HepG2 (cell line): ENCODE data around the gene AKIP1. TPM values are rescaled to one million over a fixed set of nuclear protein-coding genes. Genes with fewer than 3 reads are reported as not detected.

Experiments
- ATAC-seq: fragments of 200-7000 bp; cut with Tn5 transposase; 3 replicates; pipeline ENCODE4 v1.9.1; 2020; ENCODE audit warnings: mild to moderate bottlenecking, moderate library complexity
- BruUV-seq: library from RNA; stranded (reverse); fragments of 400-500 nt; replicated peaks from 2 replicates; lab custom pipeline; 2021; lab: Mats Ljungman, UMichigan
- CTCF ChIA-PET: fragments of 300-600 bp; formaldehyde crosslinking; extraction: SDS; loops from one replicate; lab custom pipeline; 2021; ENCODE audit warnings: low total read pairs, inconsistent platforms, low intra/inter-chr PET ratio; lab: Yijun Ruan, JAX
- POLR2A ChIA-PET: fragments of 350-600 bp; sonication (Branson Sonifier 250); formaldehyde crosslinking; loops from one replicate; lab custom pipeline; 2020; ENCODE audit warnings: antibody characterized with exemption, inconsistent platforms; lab: Yijun Ruan, JAX
- DNase-seq: peaks from one replicate; pipeline ENCODE4 v3.0.0-alpha.2; 2015; ENCODE audit warnings: low spot score
- FAIRE-seq: peaks from 3 replicates; lab custom pipeline; 2011; peaks lifted over from hg19 to GRCh38; lab: Jason Lieb, UNC
- H2AFZ ChIP-seq: one replicate; pipeline ENCODE4 v1.6.1; 2011; ENCODE audit warnings: low read length, inconsistent platforms
- H3K27ac ChIP-seq: fragments of 300-600 bp; 3 replicates; pipeline ENCODE4 v1.8.0; 2011; ENCODE audit warnings: mixed run types, mild to moderate bottlenecking, mixed read lengths, low read length, inconsistent platforms; ENCODE audit not compliant: insufficient read depth; ENCODE audit errors: extremely low read length
- H3K27me3 ChIP-seq, 2 experiments: fragments of 200-600 bp in 1 of 2; 2 replicates in 1 of 2; 3 replicates in 1 of 2; pipeline versions ENCODE4 v1.6.0 to v1.8.0; 2011; ENCODE audit warnings: low read length in 2 of 2, mild to moderate bottlenecking in 2 of 2, moderate library complexity in 2 of 2, inconsistent platforms in 1 of 2; ENCODE audit not compliant: insufficient read depth in 2 of 2, control insufficient read depth in 1 of 2
- H3K36me3 ChIP-seq, 2 experiments: fragments of 200-600 bp in 1 of 2; replicated peaks in 1 of 2; 2 replicates in 1 of 2; 3 replicates in 1 of 2; pipeline versions ENCODE4 v1.5.1 to v1.8.0; 2011; ENCODE audit warnings: low read length in 2 of 2, inconsistent platforms in 1 of 2; ENCODE audit not compliant: insufficient read depth in 2 of 2, control insufficient read depth in 1 of 2
- H3K4me1 ChIP-seq: 2 replicates; pipeline ENCODE4 v1.5.1; 2012; ENCODE audit warnings: low read length, inconsistent platforms; ENCODE audit not compliant: insufficient read depth
- H3K4me2 ChIP-seq: 2 replicates; pipeline ENCODE4 v1.6.0; 2011; ENCODE audit warnings: low read depth, low read length, inconsistent platforms
- H3K4me3 ChIP-seq, 3 experiments: fragments of 200-600 bp in 1 of 3; sonication (generic), shearing (Covaris generic) in 1 of 3; replicated peaks in 1 of 3; 2 replicates each; pipeline ENCODE4 v1.5.1; 2011 to 2016; ENCODE audit warnings: low read length in 3 of 3, inconsistent platforms in 2 of 3, low read depth in 2 of 3, mild to moderate bottlenecking in 2 of 3, control low read depth in 1 of 3, mixed read lengths in 1 of 3; ENCODE audit not compliant: insufficient read depth in 1 of 3
- H3K79me2 ChIP-seq: one replicate; pipeline ENCODE4 v1.6.1; 2011; ENCODE audit warnings: low read length, inconsistent platforms; ENCODE audit not compliant: insufficient read depth
- H3K9ac ChIP-seq: 2 replicates; pipeline ENCODE4 v1.6.0; 2011; ENCODE audit warnings: mild to moderate bottlenecking, low read depth, low read length, inconsistent platforms; ENCODE audit not compliant: insufficient read depth
- H3K9me3 ChIP-seq: 2 replicates; pipeline ENCODE4 v1.5.1; 2012; ENCODE audit warnings: mild to moderate bottlenecking, low read length
- H4K20me1 ChIP-seq: 2 replicates; pipeline ENCODE4 v1.6.0; 2011; ENCODE audit warnings: inconsistent platforms, mild to moderate bottlenecking, low read length, moderate library complexity; ENCODE audit not compliant: insufficient read depth
- ARID4A ChIP-seq: sonication (generic); formaldehyde crosslinking; IDR thresholded peaks from 2 replicates; pipeline ENCODE4 v1.5.0; 2020; ENCODE audit warnings: mild to moderate bottlenecking, missing genetic modification reagents, borderline replicate concordance
- JUND ChIP-seq: sonication (generic); formaldehyde crosslinking; IDR thresholded peaks from 2 replicates; pipeline ENCODE4 v1.8.0; 2022; ENCODE audit warnings: mild to moderate bottlenecking, missing genetic modification reagents
- KDM4B ChIP-seq: sonication (generic); formaldehyde crosslinking; IDR thresholded peaks from 2 replicates; pipeline ENCODE4 v1.4.0; 2020; ENCODE audit warnings: missing genetic modification reagents
- MED8 ChIP-seq: sonication (generic); formaldehyde crosslinking; IDR thresholded peaks from 2 replicates; pipeline ENCODE4 v1.8.1; 2023; ENCODE audit warnings: mild to moderate bottlenecking, missing genetic modification reagents; ENCODE audit not compliant: insufficient replicate concordance
- NR3C1 ChIP-seq: sonication (generic); formaldehyde crosslinking; IDR thresholded peaks from 2 replicates; pipeline ENCODE4 v1.4.0; 2020; ENCODE audit warnings: missing genetic modification reagents
- WGBS: methylation state at CpG from one replicate; pipeline ENCODE4 v1.1.6; 2017; ENCODE audit warnings: low lambda C conversion rate; 5-methylcytosine and 5-hydroxymethylcytosine counted together
- in situ Hi-C: cut with HindIII; loops from 2 replicates; pipeline ENCODE4 v1.10.0; 2017; ENCODE audit warnings: low pct_unique_long_range_greater_than_20kb; ENCODE audit not compliant: extremely low pct_ligation_motif_present
- intact Hi-C: fragments of 100-400 bp; cut with micrococcal nuclease; formaldehyde crosslinking; loops from one replicate; pipeline ENCODE4 v1.10.0; 2022; ENCODE audit not compliant: unreplicated experiment
- polyA plus RNA-seq, 8 experiments: library from polyadenylated mRNA; depleted of rRNA in 3 of 8; stranded (reverse) in 7 of 8; unstranded in 1 of 8; fragments of >200 nt; fragmentation: Illumina TruSeq in 4 of 8; extraction: Trizol in 4 of 8; gene quantifications; 2 replicates each; pipeline versions ENCODE4 v1.2.1 to v1.2.3, GENCODE V29; 2011 to 2016; ENCODE audit warnings: low read depth in 4 of 8, missing spikeins in 1 of 8, mixed read lengths in 1 of 8; ENCODE audit not compliant: insufficient read depth in 1 of 8
- total RNA-seq, 5 experiments: library from RNA; depleted of rRNA; stranded (reverse); fragments of >200 nt; fragmentation: Illumina TruSeq; extraction: Trizol; gene quantifications; 2 replicates each; pipeline ENCODE4 v1.2.3, GENCODE V29; 2016; ENCODE audit warnings: low read depth in 1 of 5

The AKIP1 gene
- total and polyA plus RNA-seq, 2 of the 13 experiments (the other 11 are each of a cell fraction or from before 2014, with no cell fraction given) = 10.0 to 20.3 TPM

- TSS peak; percentile 44 for BruUV-seq
- Histone ChIP-seq H3K9me3 (no peaks in the 10 kb centered on the region), H4K20me1 (no peaks in the 10 kb centered on the region), H3K4me1 (peaks cover 19% of the 10 kb centered on the region), H2AFZ (no peak overlapping the region), H3K79me2 (peaks cover 13% of the 10 kb centered on the region), H3K27ac (no peak overlapping the region), H3K4me2 (peak overlapping the region; percentile 84; the same call in 1 of the 2 replicates), H3K27me3 (no peaks in the 10 kb centered on the region), H3K36me3 (no peaks in the 10 kb centered on the region), H3K9ac (peak overlapping the region; percentile 86; the same call in 1 of the 2 replicates), H3K4me3 (peak overlapping the region in 2 of 3 experiments; percentile 86 to 93; a peak in 2 of 6 replicates)
- CTCF ChIA-PET = no interaction called here
- no peak for FAIRE-seq
- TF ChIP-seq MED8 = no peak
- TF ChIP-seq ARID4A (CRISPR knock-in tag) = no peak
- no peak for TF ChIP-seq KDM4B
- no peak for TF ChIP-seq JUND (CRISPR knock-in tag)
- TF ChIP-seq NR3C1 = no peak
- WGBS = 56% methylated on average over 2 of the region's 2 CpGs
- POLR2A ChIA-PET = interaction anchor here (0.9 to 2.0 kb wide), 2 partner anchors 12 to 280 kb away, joined by 3 to 8 read pairs; partner anchors contain the start of genes RPL27A and TRIM66
- DNase-seq = no peak
- intact Hi-C loops (loop anchor here (5.0 kb wide), 1 partner anchor 276 kb away; no protein-coding TSS in a partner anchor), in situ Hi-C loops (loop anchor here (25.0 kb wide), 1 partner anchor 276 kb away; the partner anchor contains the start of genes RPL27A and TRIM66)
- ATAC-seq = no peak
Observed at GRCh38 chr11:8962841-8963240, 51.9 kb downstream of the AKIP1 start.
